ENCODE measurements around the gene C3orf18.

C3orf18 gene

GRCh38 chr3:50567386-50568167 lies at the start of gene C3orf18:
TSS of gene C3orf18 (minus strand) at chr3:50567747. CDS start at chr3:50565699, 2,048 bp downstream.
- DNase-seq = peak; percentile 74

DNA sequence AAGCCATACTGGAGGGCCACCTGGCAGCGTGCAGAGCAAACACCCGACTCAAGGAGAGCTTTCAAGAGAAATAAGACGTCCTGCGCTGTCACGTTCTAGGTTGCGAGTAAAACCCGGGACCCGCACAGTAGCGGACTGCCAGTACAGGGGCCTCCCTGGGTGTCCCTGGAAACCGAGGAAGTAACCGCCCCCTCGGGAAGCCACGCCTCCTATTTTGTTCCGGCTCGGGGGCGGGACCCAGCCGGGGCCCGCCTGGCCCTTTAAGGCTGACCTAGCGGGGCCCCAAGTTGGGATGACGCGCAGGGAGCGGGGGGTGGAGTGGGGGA lies 49.2 kb upstream of the C3orf18 start:
- DNase-seq = peak; percentile 44

GRCh38 chr3:50616003-50616769 lies 48.6 kb upstream of the C3orf18 start:
- peak; percentile 55 for DNase-seq

DNA sequence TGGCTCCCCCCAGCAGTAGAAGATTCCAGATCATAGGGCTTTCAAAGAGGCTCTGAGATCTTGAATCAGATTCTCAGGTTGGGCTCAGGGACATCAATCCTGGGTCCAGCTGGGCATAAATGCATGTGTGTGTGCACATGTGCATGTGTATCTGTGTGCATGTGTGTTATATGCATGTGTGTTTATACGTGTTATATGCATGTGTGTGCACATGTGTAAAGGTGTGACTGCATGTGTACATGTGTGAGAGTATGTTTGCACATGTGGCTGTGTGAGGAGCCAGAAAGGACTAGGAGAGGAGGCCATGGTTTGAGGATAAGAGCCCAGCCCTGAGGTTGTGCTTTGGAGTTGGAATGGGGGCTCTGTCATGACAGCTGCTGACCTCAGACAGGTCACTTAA lies 47.6 kb upstream of the C3orf18 start:
- no peak for DNase-seq

DNA sequence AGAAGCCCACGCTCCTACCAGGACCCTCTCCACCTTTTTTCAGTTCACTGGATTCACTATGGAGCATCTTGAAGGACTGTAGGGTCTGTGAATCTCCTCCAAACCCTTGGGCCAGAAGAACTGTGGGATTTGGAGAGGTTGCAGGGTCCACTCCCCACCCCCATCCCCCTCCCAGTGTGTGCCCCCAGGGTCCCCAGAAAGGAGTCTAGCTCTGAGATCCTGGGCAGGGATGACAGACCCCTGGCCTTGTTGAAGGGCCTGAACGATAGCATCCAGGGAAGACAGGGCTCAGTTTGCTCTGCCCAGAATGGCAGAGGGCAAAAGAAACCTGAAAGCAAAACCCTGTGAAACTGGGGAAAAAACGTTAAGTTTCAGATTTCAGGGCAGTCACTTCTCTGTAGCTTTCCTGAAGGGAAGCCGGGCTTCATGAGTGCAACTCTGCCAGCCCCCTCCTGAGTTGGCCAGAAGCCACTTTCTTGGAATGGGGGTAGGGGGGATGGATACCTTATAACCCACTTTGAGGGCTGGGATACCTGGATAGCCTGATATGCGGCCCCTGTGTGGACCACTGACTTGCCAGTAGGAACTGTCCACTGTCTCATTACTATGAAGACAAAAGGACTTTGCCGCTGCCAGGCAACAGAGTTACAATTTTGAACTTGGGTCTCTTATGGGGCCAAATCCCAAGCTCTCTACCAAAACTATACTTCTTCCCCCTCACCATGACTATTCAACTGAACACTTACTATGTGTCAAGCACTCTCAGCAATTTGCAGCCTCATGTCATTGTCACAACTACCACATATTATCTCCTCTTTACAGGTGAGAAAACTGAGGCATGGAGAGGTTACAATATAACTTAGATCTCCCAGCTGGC lies 45.7 kb upstream of the C3orf18 start:
- DNase-seq = no peak

GRCh38 chr3:50612234-50612882 lies 44.8 kb upstream of the C3orf18 start:
- DNase-seq = no peak

DNA sequence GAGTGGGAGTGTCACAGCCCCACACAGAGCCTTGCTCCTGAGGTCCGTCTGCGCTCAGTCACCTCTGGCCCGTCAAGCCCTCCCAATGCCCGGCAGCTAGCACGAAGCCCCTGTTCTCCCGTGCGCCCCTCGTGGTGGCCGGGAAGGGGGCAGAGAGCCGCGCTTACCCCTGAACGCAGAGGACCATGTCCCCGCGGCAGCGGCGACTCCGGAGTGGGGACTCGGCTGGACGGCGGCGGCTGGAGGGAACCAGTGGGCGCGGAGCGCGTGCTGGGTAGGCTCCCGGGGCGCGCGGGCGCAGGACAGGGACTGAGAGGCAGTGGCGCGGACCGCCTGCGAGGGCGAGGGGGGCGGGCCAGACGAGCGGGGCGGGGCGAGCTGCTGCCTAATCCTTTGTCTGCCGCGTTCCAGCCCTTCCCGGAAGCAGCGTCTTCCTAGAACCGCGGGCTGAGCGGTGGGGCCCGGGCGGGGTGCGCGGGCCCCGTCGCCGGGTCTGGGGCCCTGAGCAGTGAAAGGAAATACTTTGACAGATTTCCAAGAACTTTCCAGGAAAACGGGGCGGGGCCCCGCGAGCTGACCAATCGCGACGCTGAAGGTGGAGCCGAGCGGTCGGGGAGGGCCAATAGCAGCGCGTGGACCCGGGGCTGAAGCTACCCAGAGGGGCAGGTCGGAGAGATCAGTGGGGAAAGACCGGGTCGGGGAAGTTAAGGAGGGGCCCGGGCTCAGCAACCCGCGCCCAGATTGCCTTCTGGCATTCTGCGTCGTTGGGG lies 44.1 kb upstream of the C3orf18 start, which contains the start of gene CISH:
Gene CISH, minus strand, starts transcription at position 311 of the 770 bp plus-strand sequence. Its CDS starts 124 bp downstream, at position 187.
- peak; percentile 83 for DNase-seq

DNA sequence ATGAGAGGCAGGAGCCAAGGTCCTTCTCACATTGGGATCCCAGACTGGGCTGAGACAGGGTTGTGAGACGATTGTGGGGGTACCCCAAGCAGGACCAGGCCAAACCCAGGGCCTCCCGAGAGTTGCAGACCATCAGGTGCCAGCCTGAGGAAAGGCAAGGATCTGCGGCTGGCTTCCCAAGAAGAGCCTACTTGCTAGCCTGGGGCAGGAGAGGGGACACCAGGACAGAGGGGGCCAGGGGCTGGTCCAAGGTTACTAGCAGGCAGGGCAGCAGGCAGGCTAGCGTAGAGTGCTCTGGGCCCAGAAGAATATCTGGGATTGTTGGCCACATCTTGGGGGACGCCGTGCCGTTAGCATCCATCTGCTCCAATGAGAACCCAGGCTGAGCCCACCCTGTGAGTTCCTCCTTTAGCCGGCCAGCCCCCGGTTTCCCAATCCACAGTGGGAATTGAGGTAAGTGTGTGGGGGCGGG lies 43.5 kb upstream of the C3orf18 start:
- DNase-seq = no peak

DNA sequence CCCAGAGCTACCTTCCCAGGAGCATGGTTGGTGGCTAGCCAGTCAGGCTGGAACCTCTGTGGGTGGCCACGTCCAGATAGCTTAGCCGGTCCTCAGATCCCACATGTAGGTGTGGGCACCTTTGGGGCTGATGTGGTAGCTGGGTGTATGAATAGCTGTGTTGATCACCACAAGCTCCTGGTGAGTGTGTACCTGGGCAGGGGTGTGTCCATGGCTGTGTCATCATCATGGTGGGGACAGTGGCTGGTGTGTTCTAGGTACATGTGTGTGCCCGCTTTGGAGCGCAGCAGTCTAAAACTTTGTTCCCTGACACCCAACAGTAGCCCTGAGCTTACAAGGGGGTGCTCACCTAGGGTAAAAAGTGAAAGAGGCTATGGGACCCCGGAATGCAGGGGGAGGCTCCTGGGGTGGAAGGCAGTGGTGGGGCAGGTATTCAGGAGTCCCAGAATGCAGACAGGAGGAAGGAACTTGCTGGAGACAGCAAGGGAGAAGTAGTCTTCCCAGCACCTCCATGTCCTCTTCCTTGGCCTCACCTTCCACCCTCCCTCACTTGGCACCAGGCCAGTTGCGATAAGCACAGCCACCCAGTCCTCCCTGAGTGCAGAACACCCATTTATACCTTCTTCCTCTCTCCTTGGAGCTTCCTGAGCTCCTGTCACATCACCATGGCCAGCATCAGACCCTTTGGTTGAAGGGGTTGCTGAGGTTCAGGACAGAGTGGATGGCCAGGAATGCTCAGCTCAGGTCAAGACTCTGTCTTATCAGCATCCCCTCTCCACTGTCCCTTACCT lies 42.8 kb upstream of the C3orf18 start:
- no peak for DNase-seq

GRCh38 chr3:50609763-50610085 lies 42.2 kb upstream of the C3orf18 start:
- no peak for DNase-seq

GRCh38 chr3:50609071-50609762 lies 41.7 kb upstream of the C3orf18 start:
- DNase-seq = no peak

DNA sequence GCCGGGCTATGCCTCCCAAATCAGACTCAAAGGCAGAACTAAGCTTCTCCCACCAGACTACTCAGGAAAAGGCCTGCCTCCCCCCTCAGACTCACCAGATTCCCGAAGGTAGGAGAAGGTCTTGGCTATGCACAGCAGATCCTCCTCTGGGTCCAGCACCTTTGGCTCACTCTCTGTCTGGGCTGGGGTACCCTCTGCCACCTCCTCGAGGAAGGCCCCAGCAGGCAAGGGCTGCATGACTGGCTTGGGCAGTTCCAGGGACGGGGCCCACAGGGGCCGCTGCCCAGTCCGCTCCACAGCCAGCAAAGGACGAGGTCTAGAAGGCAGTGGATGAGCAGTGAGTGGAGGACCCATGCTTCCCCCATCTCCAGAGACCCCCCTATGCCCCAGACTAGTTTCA lies 40.7 kb upstream of the C3orf18 start:
- DNase-seq = no peak

GRCh38 chr3:50607271-50608091 lies 39.9 kb upstream of the C3orf18 start:
- no peak for DNase-seq

DNA sequence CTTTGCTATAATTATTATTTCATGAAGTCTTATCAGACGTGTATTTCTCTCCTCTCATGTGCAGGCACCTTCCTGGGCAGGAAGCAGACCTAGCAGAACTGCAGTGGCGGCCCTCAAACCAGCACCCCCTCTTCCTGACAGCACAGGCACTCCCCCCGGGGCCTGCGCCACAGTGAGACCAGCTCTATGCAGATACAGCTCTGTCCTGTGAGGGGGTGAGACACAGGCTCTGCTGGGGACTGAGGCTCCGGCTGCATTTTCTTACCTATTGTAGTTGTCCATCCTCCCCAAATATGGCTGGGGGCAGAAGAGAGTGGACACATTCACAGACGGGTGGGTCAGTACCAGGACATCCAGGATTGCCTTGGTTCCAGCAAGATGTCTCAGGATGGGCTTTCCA lies 39.0 kb upstream of the C3orf18 start:
- no peak for DNase-seq

DNA sequence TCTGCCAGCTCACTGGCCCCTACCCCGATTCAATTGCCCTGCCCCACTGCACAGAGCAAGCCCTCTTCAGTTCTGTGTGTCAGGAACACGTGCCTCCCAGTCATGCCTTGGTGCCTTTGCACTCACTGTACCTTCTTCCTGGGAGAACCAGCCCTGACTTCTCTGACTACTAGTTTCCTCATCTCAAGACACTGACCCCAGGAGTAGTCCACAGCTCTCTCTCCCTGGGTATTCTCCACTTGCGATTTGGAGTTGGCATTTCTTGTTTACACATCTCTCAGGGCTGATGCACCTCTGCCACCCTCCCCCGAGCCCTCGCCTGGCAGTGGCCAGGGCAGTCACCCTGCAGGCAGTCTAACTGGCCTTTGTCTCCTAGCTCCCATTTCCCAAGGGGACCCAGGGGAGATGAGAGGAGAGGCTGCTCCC lies 38.4 kb upstream of the C3orf18 start:
- DNase-seq = no peak

DNA sequence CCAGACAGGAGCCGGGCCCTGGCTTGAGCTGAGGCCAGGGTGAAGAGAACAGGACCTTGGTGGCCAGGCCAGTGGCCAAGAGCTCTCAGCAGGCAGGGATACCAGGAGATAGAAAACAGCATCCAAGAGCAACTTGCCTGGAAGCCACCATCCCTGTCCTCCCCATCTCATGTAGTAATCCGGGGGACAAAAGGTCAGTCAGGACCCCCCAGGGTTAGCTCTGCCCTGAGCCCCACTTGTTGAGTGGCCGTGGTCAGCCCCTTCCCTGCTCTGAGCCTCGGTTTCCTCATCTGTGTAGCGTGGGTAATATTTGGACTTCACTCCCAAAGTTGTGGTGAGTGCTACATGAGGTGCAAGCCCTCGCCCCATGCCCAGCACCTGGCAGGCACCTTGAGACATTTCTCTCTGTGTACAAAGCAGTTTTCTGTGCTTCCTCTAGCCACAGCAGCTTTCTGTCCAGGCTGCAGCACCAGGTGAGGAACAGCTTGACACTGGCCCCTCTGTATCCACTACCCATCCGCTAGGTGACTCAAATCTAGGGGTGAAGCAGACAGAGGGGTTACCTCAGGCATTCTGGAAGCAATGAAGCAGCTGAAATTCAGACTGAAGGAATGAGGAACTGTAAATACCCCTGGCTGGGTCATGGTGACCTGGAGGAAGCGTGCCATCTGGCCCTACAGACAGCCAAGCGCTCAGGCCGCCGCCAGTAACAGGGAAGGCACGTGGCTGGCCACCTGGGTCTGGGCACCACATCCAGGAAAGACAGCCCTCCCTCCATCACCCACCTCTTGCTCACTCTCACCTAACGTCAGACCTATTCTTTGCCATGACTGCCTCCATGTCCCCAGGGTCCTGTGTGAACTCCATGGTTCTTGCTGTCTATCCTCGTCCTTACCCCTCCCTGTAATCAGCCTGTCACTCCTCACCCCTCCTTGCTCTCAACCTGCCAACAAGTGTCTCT lies 37.4 kb upstream of the C3orf18 start:
- no peak for DNase-seq

DNA sequence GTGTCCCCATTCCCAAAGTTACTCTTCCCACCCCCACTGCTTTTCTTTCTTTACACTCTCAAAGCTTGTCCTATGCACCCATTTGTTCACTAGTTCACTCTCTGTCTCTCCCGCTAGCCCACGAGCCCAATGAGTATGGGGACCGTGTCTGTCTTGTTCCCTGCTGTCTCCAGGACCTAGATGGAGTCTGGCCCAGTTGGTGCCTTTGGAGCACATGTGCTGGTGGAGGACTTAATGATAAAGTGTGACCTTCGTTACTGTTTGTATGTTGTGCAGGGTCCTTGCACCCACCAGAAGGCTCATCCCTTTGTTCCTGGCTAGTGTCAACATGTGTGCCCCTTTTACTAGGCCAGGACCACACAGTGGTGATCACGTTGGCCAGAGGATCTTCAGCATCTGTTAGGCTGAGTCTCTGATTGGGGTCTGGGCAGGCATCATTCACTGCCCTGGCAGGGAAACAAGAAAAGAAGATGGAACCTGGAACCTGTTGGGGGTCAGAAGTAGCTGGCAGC lies 36.6 kb upstream of the C3orf18 start:
- no peak for DNase-seq
